Keratinocyte (primary cell): ENCODE measurements around the gene CLEC2D. TPM values are rescaled to one million over a fixed set of nuclear protein-coding genes. Genes with fewer than 3 reads are reported as not detected.
"Not testable (repeated sequence)": the region's sequence is repeated elsewhere in the genome, so short reads cannot be mapped to it uniquely, and the experiment has no call there.

Experiments
- DNase-seq: peaks from one replicate; pipeline ENCODE4 v3.0.0-alpha.2; 2011; ENCODE audit warnings: low read depth, missing footprints, low spot score
- FAIRE-seq: peaks from 2 replicates; lab custom pipeline; 2011; peaks lifted over from hg19 to GRCh38; lab: Jason Lieb, UNC
- H2AFZ ChIP-seq: 2 replicates; pipeline ENCODE4 v1.6.0; 2012; ENCODE audit warnings: low read length, control low read depth, inconsistent platforms; ENCODE audit not compliant: control insufficient read depth
- H3K27ac ChIP-seq: 2 replicates; pipeline ENCODE4 v1.5.1; 2011; ENCODE audit warnings: low read length; ENCODE audit not compliant: control insufficient read depth, insufficient read depth
- H3K27me3 ChIP-seq: 3 replicates; pipeline ENCODE4 v1.6.0; 2011; ENCODE audit warnings: low read length; ENCODE audit not compliant: control insufficient read depth, insufficient read depth; ENCODE audit errors: extremely low read depth
- H3K36me3 ChIP-seq, 2 experiments: 2 replicates in 1 of 2; 3 replicates in 1 of 2; pipeline ENCODE4 v1.5.1; 2011; ENCODE audit warnings: low read length in 2 of 2, mild to moderate bottlenecking in 1 of 2; ENCODE audit not compliant: control insufficient read depth in 2 of 2, insufficient read depth in 2 of 2; ENCODE audit errors: extremely low read depth in 1 of 2
- H3K4me1 ChIP-seq: 3 replicates; pipeline ENCODE4 v1.5.1; 2011; ENCODE audit warnings: low read length; ENCODE audit not compliant: control insufficient read depth, insufficient read depth; ENCODE audit errors: extremely low read depth
- H3K4me2 ChIP-seq: 3 replicates; pipeline ENCODE4 v1.6.0; 2011; ENCODE audit warnings: low read depth, low read length; ENCODE audit not compliant: control insufficient read depth, insufficient read depth; ENCODE audit errors: extremely low read depth
- H3K4me3 ChIP-seq, 3 experiments: fragments of 200-600 bp in 1 of 3; sonication (generic) in 1 of 3; 2 replicates in 2 of 3; 3 replicates in 1 of 3; pipeline ENCODE4 v1.5.1; 2011 to 2016; ENCODE audit warnings: low read length in 3 of 3, mild to moderate bottlenecking in 3 of 3, control low read depth in 2 of 3, inconsistent platforms in 1 of 3, low read depth in 1 of 3, mixed read lengths in 1 of 3, mixed run types in 1 of 3, moderate library complexity in 1 of 3; ENCODE audit not compliant: control insufficient read depth in 2 of 3, insufficient read depth in 2 of 3; ENCODE audit errors: extremely low read depth in 1 of 3
- H3K79me2 ChIP-seq: 2 replicates; pipeline ENCODE4 v1.6.0; 2012; ENCODE audit warnings: low read length; ENCODE audit not compliant: control insufficient read depth, insufficient read depth
- H3K9ac ChIP-seq: 3 replicates; pipeline ENCODE4 v1.6.0; 2011; ENCODE audit warnings: low read length; ENCODE audit not compliant: control insufficient read depth, insufficient read depth; ENCODE audit errors: extremely low read depth
- H3K9me1 ChIP-seq: 3 replicates; pipeline ENCODE4 v1.6.0; 2011; ENCODE audit warnings: low read length; ENCODE audit not compliant: control insufficient read depth, insufficient read depth; ENCODE audit errors: extremely low read depth
- H3K9me3 ChIP-seq: 2 replicates; pipeline ENCODE4 v1.5.1; 2012; ENCODE audit warnings: low read depth, low read length; ENCODE audit not compliant: control insufficient read depth
- H4K20me1 ChIP-seq: 3 replicates; pipeline ENCODE4 v1.6.0; 2011; ENCODE audit warnings: low read length; ENCODE audit not compliant: control insufficient read depth, insufficient read depth; ENCODE audit errors: extremely low read depth
- CTCF ChIP-seq, 3 experiments: IDR thresholded peaks in 1 of 3; conservative IDR thresholded peaks in 1 of 3; optimal IDR thresholded peaks in 1 of 3; 2 replicates in 2 of 3; 3 replicates in 1 of 3; pipeline versions ENCODE3 to v1.5.1; 2011; ENCODE audit warnings: low read length in 3 of 3, mild to moderate bottlenecking in 3 of 3, moderate library complexity in 2 of 3, control low read depth in 1 of 3, inconsistent platforms in 1 of 3; ENCODE audit not compliant: insufficient read depth in 2 of 3; ENCODE audit errors: extremely low read depth in 1 of 3
- EZH2 ChIP-seq: IDR thresholded peaks from one replicate; pipeline ENCODE4 v1.6.1; 2012; ENCODE audit warnings: inconsistent platforms, mild to moderate bottlenecking, low read length, moderate library complexity
- dilution Hi-C: fragments of 300-500 bp; cut with MboI; formaldehyde crosslinking; loops from one replicate; pipeline ENCODE4 v1.7.0; 2020; ENCODE audit warnings: low sequenced_read_pairs; ENCODE audit not compliant: extremely low pct_ligation_motif_present
- polyA plus RNA-seq, 5 experiments: library from polyadenylated mRNA; depleted of rRNA in 3 of 5; stranded (reverse) in 3 of 5; stranded (forward) in 1 of 5; unstranded in 1 of 5; fragments of >200 nt; gene quantifications; 1 replicate in 1 of 5; 2 replicates in 3 of 5; 3 replicates in 1 of 5; pipeline versions ENCODE4 v1.2.1 to v1.2.3, GENCODE V29; 2011 to 2012; ENCODE audit warnings: missing spikeins in 2 of 5, low read depth in 1 of 5, low replicate concordance in 1 of 5

CLEC2D gene
- polyA plus RNA-seq, 1 donor (not counting 4 experiments of a cell fraction or from before 2014, with no cell fraction given), result 2.3 TPM

DNA sequence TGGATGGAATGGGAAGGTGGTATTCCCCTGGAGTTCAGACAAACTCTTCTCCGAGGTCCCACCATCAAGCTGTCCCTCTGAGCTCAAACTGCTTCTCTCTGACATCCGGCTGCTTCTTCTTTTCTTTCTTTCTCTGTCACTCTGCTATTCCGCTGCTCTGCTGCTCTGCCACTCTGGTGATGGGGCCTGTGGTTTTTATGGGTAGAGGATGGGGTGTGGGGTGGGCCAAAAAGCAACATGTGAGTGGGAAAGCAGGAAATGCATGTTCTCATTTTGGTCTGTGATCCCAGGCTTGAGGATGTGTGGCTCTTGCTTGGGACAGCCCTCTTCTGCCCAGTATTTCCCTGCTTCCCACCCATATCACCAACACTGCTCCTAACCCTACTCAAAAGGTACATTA, 32.7 kb downstream of the CLEC2D start:
- no peaks in the 10 kb centered on the region for H3K9me3 ChIP-seq
- dilution Hi-C loops, result loop anchor here (10.0 kb wide), 1 partner anchor 77 kb away; no protein-coding TSS in a partner anchor
- no peak overlapping the region for H3K4me3 ChIP-seq
- DNase-seq (no peak), FAIRE-seq (no peak)
- H3K36me3 ChIP-seq, result no peaks in the 10 kb centered on the region
- H2AFZ ChIP-seq, result no peak overlapping the region
- H4K20me1 ChIP-seq, result no peaks in the 10 kb centered on the region
- TF ChIP-seq EZH2, result no peak
- no peak for TF ChIP-seq CTCF (optimal IDR thresholded peaks at IDR 0.05 in 1 of 3, IDR thresholded peaks at IDR 0.05 in 1 of 3, conservative IDR thresholded peaks at IDR 0.05 in 1 of 3; ENCODE audit: extremely low read depth in 1 of 3, insufficient read depth in 2 of 3, low read length in 3 of 3)
- H3K9me1 ChIP-seq, result no peaks in the 10 kb centered on the region
- H3K4me1 ChIP-seq, result no peaks in the 10 kb centered on the region
- H3K27me3 ChIP-seq, result no peaks in the 10 kb centered on the region
- H3K79me2 ChIP-seq, result no peaks in the 10 kb centered on the region
- no peak overlapping the region for H3K27ac ChIP-seq
- H3K9ac ChIP-seq, result no peak overlapping the region
- no peak overlapping the region for H3K4me2 ChIP-seq

DNA sequence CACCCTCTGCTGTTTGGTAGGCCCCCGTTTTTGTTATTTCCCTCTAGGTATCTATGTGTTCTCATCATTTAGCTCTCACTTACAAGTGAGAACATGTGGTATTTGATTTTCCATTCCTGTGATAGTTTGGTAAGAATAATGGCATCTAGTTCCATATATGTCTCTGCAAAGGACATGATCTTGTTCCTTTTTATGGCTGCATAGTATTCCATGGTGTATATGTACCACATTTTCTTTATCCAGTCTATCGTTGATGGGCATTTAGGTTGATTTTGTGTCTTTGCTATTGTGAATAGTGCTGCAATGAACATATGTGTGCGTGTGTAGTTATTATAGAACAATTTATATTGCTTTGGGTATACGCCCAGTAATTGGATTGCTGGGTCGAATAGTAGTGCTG, 35.0 kb downstream of the CLEC2D start:
- H3K9me1 ChIP-seq, H3K36me3 ChIP-seq, H3K9ac ChIP-seq, FAIRE-seq, H3K27me3 ChIP-seq, H3K4me2 ChIP-seq, DNase-seq, H3K4me1 ChIP-seq, H3K4me3 ChIP-seq, H4K20me1 ChIP-seq, H3K27ac ChIP-seq, H3K9me3 ChIP-seq, H2AFZ ChIP-seq, H3K79me2 ChIP-seq: not testable (repeated sequence)
- dilution Hi-C loops, result loop anchor here (10.0 kb wide), 1 partner anchor 80 kb away; no protein-coding TSS in a partner anchor

GRCh38 chr12:9706086-9706685, 36.7 kb downstream of the CLEC2D start:
- Histone ChIP-seq H3K9ac (no peak overlapping the region), H2AFZ (no peak overlapping the region), H3K4me1 (no peaks in the 10 kb centered on the region), H4K20me1 (no peaks in the 10 kb centered on the region), H3K79me2 (no peaks in the 10 kb centered on the region), H3K9me3 (no peaks in the 10 kb centered on the region), H3K27me3 (no peaks in the 10 kb centered on the region), H3K9me1 (no peaks in the 10 kb centered on the region), H3K4me2 (no peak overlapping the region), H3K4me3 (no peak overlapping the region), H3K27ac (no peak overlapping the region), H3K36me3 (no peaks in the 10 kb centered on the region)
- FAIRE-seq (no peak), DNase-seq (no peak)
- dilution Hi-C loops, result loop anchor here (10.0 kb wide), 1 partner anchor 81 kb away; no protein-coding TSS in a partner anchor
- TF ChIP-seq EZH2 (no peak), CTCF (optimal IDR thresholded peaks at IDR 0.05 in 1 of 3, IDR thresholded peaks at IDR 0.05 in 1 of 3, conservative IDR thresholded peaks at IDR 0.05 in 1 of 3; ENCODE audit: extremely low read depth in 1 of 3, insufficient read depth in 2 of 3, low read length in 3 of 3) (no peak)
